PC-9 (cell line): ENCODE results near the gene PDIA6. TPM values are rescaled to one million over a fixed set of nuclear protein-coding genes. Genes with fewer than 3 reads are reported as not detected.

ENCODE experiments used
- BruUV-seq: library from RNA; stranded (reverse); fragments of 400-500 nt; replicated peaks from 2 replicates; lab custom pipeline; 2021; lab: Mats Ljungman, UMichigan
- CTCF ChIA-PET: fragments of 300-600 bp; sonication (Branson Sonifier 250); formaldehyde crosslinking; loops from one replicate; lab custom pipeline; 2022; ENCODE audit warnings: antibody characterized with exemption; lab: Charles Lee
- POLR2A ChIA-PET: fragments of 300-600 bp; sonication (Branson Sonifier 250); formaldehyde crosslinking; loops from one replicate; lab custom pipeline; 2022; ENCODE audit warnings: antibody characterized with exemption; ENCODE audit not compliant: unreplicated experiment; lab: Charles Lee
- DNase-seq, 2 experiments: peaks; one replicate each; pipeline versions ENCODE4 v3.0.0 to v3.0.0-alpha.2; 2015 to 2022; ENCODE audit warnings: mixed read lengths in 1 of 2
- H2AFZ ChIP-seq: fragments of 200-600 bp; sonication (generic); 2 replicates; pipeline ENCODE4 v1.8.1; 2017; ENCODE audit warnings: antibody characterized with exemption
- H3F3A ChIP-seq: fragments of 200-600 bp; sonication (generic); 2 replicates; pipeline ENCODE4 v1.8.1; 2017; ENCODE audit warnings: antibody characterized with exemption, mild to moderate bottlenecking, low read depth; ENCODE audit not compliant: insufficient read depth
- H3K27ac ChIP-seq: fragments of 200-600 bp; sonication (generic); 2 replicates; pipeline ENCODE4 v1.6.1; 2016; ENCODE audit warnings: mixed run types
- H3K27me3 ChIP-seq: fragments of 200-600 bp; sonication (generic); 2 replicates; pipeline ENCODE4 v1.6.1; 2016; ENCODE audit warnings: low read depth, mixed run types; ENCODE audit not compliant: insufficient read depth
- H3K36me3 ChIP-seq: fragments of 200-600 bp; sonication (generic); 2 replicates; pipeline ENCODE4 v1.6.1; 2016; ENCODE audit warnings: low read depth, mixed run types
- H3K4me1 ChIP-seq: fragments of 200-600 bp; sonication (generic); replicated peaks from 2 replicates; pipeline ENCODE4 v1.6.1; 2016; ENCODE audit warnings: mixed run types; ENCODE audit not compliant: insufficient read depth
- H3K4me2 ChIP-seq: fragments of 200-600 bp; sonication (generic); 2 replicates; pipeline ENCODE4 v1.6.1; 2017; ENCODE audit warnings: mixed run types
- H3K4me3 ChIP-seq: fragments of 200-600 bp; sonication (generic); 2 replicates; pipeline ENCODE4 v1.6.1; 2016; ENCODE audit warnings: mixed run types
- H3K79me2 ChIP-seq: fragments of 200-600 bp; sonication (generic); 2 replicates; pipeline ENCODE4 v1.6.1; 2017; ENCODE audit warnings: low read depth, mixed run types
- H3K9me2 ChIP-seq: fragments of 200-600 bp; sonication (generic); 2 replicates; pipeline ENCODE4 v1.8.1; 2017; ENCODE audit warnings: mild to moderate bottlenecking; ENCODE audit not compliant: insufficient read depth
- H3K9me3 ChIP-seq: fragments of 200-600 bp; sonication (generic); 2 replicates; pipeline ENCODE4 v1.8.1; 2016; ENCODE audit warnings: low read depth; ENCODE audit not compliant: insufficient read depth
- H4K20me1 ChIP-seq: fragments of 200-600 bp; sonication (generic); 2 replicates; pipeline ENCODE4 v1.8.1; 2017; ENCODE audit not compliant: insufficient read depth
- CTCF ChIP-seq: fragments of 200-600 bp; sonication (generic); conservative IDR thresholded peaks from 2 replicates; pipeline ENCODE4 v1.6.1; 2017; ENCODE audit warnings: mixed run types, antibody characterized with exemption, mild to moderate bottlenecking, moderate library complexity
- EZH2 ChIP-seq: fragments of 200-600 bp; sonication (generic); IDR thresholded peaks from 2 replicates; pipeline ENCODE4 v1.8.0; 2017; ENCODE audit warnings: antibody characterized with exemption, low read depth
- intact Hi-C: fragments of 100-400 bp; cut with micrococcal nuclease; formaldehyde crosslinking; loops from one replicate; pipeline ENCODE4 v1.10.0; 2022; ENCODE audit not compliant: unreplicated experiment
- total RNA-seq: library from RNA; stranded (reverse); gene quantifications from 2 replicates; pipeline ENCODE4 v1.2.3, GENCODE V29; 2021

PDIA6 gene
- total RNA-seq, 1 experiment from 2014 or later = 170 TPM

- Histone ChIP-seq H3K9me2 (no peaks in the 10 kb centered on the region), H3K27ac (no peak overlapping the region), H3K27me3 (peaks cover 72% of the 10 kb centered on the region), H3K79me2 (no peaks in the 10 kb centered on the region), H3K4me1 (no peaks in the 10 kb centered on the region), H3F3A (no peaks in the 10 kb centered on the region), H3K9me3 (no peaks in the 10 kb centered on the region), H2AFZ (no peak overlapping the region), H3K36me3 (no peaks in the 10 kb centered on the region), H3K4me3 (no peak overlapping the region), H4K20me1 (no peaks in the 10 kb centered on the region; the same call in 1 of the 2 replicates), H3K4me2 (no peak overlapping the region)
- POLR2A ChIA-PET = no interaction called here
- CTCF ChIA-PET = no interaction called here
- DNase-seq = no peak
- TF ChIP-seq EZH2 = no peak
- no peak for TF ChIP-seq CTCF
- BruUV-seq = no TSS peak
- intact Hi-C loops = no loop called here
Observed at GRCh38 chr2:10861765-10862164, 49.2 kb upstream of the PDIA6 start.

- Histone ChIP-seq H4K20me1 (no peaks in the 10 kb centered on the region; the same call in none of the 2 replicates), H3K4me2 (no peak overlapping the region), H3K4me3 (no peak overlapping the region), H3K36me3 (no peaks in the 10 kb centered on the region), H3F3A (no peaks in the 10 kb centered on the region), H3K9me2 (no peaks in the 10 kb centered on the region), H3K27me3 (peaks cover 80% of the 10 kb centered on the region), H3K27ac (no peak overlapping the region), H3K79me2 (no peaks in the 10 kb centered on the region), H2AFZ (no peak overlapping the region), H3K4me1 (no peaks in the 10 kb centered on the region), H3K9me3 (no peaks in the 10 kb centered on the region)
- no peak for TF ChIP-seq EZH2
- no peak for TF ChIP-seq CTCF
- ChIA-PET CTCF (no interaction called here), POLR2A (no interaction called here)
- peak in 1 of 2 experiments; percentile 61 for DNase-seq
- intact Hi-C loops = no loop called here
- no TSS peak for BruUV-seq
Observed at GRCh38 chr2:10860814-10861325, 48.3 kb upstream of the PDIA6 start.

- H2AFZ ChIP-seq = no peak overlapping the region
- no peak for TF ChIP-seq EZH2
- no peak for TF ChIP-seq CTCF
- H3K9me3 ChIP-seq = no peaks in the 10 kb centered on the region
- H3K4me1 ChIP-seq = no peaks in the 10 kb centered on the region
- H3K36me3 ChIP-seq = no peaks in the 10 kb centered on the region
- H3F3A ChIP-seq = no peaks in the 10 kb centered on the region
- H3K9me2 ChIP-seq = no peaks in the 10 kb centered on the region
- peaks cover 80% of the 10 kb centered on the region for H3K27me3 ChIP-seq
- no peak for DNase-seq
- H4K20me1 ChIP-seq = no peaks in the 10 kb centered on the region; the same call in none of the 2 replicates
- no peak overlapping the region for H3K27ac ChIP-seq
- ChIA-PET CTCF (interaction anchor here (0.6 kb wide), 1 partner anchor 13 kb away, joined by 3 read pairs; no protein-coding TSS in a partner anchor), POLR2A (no interaction called here)
- H3K4me3 ChIP-seq = no peak overlapping the region
- H3K79me2 ChIP-seq = no peaks in the 10 kb centered on the region
- no TSS peak for BruUV-seq
- intact Hi-C loops = no loop called here
- no peak overlapping the region for H3K4me2 ChIP-seq
Observed at GRCh38 chr2:10860081-10860813, 47.7 kb upstream of the PDIA6 start.
